PFSK-1 (cell line): ENCODE results near the gene RBAK.

Source experiments
- FOXP2 ChIP-seq: optimal IDR thresholded peaks from 2 replicates; pipeline ENCODE3; 2011; ENCODE audit warnings: borderline replicate concordance, control low read depth, inconsistent platforms; ENCODE audit not compliant: insufficient read depth; ENCODE audit errors: extremely low read length, extremely low read depth
- POLR2AphosphoS5 ChIP-seq: IDR thresholded peaks from 2 replicates; pipeline ENCODE4 v1.6.1; 2012; ENCODE audit warnings: low read depth, mild to moderate bottlenecking, control low read depth, low read length, moderate library complexity
- SIN3A ChIP-seq: IDR thresholded peaks from 2 replicates; pipeline ENCODE4 v1.6.1; 2012; ENCODE audit warnings: mild to moderate bottlenecking, low read length, moderate library complexity, borderline replicate concordance; ENCODE audit not compliant: insufficient read depth
- TAF1 ChIP-seq: IDR thresholded peaks from 2 replicates; pipeline ENCODE4 v1.6.1; 2012; ENCODE audit warnings: low read length, control low read depth, borderline replicate concordance; ENCODE audit not compliant: insufficient read depth
- TF ChIP-seq, protein P1 (sequence below), 2 experiments: IDR thresholded peaks; 2 replicates each; pipeline versions ENCODE4 v1.6.1 to v1.8.0; 2011 to 2012; ENCODE audit warnings: low read depth in 2 of 2, low read length in 2 of 2, control low read depth in 1 of 2, inconsistent platforms in 1 of 2, mild to moderate bottlenecking in 1 of 2, moderate library complexity in 1 of 2; ENCODE audit not compliant: insufficient read depth in 1 of 2

Gene RBAK

DNA sequence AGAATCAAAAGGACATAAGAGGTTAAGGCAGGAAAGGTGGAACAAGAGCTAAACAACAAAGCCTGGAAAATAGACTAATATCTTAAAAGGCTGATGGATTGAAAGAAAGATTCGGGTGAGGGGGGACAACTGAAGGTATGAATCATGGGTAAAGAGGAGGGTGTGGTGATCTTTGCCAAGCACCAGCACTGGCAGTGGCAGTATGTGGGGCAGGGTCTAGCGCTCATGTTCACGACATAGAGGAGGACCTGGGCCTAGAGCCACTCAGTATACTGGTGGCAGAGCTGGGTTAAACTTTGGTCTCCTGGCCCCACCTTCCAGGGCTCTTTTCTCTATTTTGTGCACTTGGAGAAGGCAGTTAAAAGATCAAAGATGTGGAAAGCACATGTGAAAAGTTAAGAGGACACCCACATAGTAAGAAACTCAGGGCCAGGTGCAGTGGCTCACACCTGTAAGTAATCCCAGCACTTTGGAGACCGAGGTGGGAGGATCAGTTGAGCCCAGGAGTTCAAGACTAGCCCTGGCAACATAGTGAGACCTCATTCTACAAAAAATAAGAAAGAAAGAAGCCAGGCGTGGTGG is 46.2 kb upstream of the RBAK start:
- TF ChIP-seq SIN3A (no peak), FOXP2 (no peak), POLR2AphosphoS5 (no peak), TAF1 (no peak)
- TF ChIP-seq, protein P1, sequence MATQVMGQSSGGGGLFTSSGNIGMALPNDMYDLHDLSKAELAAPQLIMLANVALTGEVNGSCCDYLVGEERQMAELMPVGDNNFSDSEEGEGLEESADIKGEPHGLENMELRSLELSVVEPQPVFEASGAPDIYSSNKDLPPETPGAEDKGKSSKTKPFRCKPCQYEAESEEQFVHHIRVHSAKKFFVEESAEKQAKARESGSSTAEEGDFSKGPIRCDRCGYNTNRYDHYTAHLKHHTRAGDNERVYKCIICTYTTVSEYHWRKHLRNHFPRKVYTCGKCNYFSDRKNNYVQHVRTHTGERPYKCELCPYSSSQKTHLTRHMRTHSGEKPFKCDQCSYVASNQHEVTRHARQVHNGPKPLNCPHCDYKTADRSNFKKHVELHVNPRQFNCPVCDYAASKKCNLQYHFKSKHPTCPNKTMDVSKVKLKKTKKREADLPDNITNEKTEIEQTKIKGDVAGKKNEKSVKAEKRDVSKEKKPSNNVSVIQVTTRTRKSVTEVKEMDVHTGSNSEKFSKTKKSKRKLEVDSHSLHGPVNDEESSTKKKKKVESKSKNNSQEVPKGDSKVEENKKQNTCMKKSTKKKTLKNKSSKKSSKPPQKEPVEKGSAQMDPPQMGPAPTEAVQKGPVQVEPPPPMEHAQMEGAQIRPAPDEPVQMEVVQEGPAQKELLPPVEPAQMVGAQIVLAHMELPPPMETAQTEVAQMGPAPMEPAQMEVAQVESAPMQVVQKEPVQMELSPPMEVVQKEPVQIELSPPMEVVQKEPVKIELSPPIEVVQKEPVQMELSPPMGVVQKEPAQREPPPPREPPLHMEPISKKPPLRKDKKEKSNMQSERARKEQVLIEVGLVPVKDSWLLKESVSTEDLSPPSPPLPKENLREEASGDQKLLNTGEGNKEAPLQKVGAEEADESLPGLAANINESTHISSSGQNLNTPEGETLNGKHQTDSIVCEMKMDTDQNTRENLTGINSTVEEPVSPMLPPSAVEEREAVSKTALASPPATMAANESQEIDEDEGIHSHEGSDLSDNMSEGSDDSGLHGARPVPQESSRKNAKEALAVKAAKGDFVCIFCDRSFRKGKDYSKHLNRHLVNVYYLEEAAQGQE (IDR thresholded peaks at IDR 0.05; ENCODE audit: insufficient read depth in 1 of 2, low read depth in 2 of 2, low read length in 2 of 2): no peak

DNA sequence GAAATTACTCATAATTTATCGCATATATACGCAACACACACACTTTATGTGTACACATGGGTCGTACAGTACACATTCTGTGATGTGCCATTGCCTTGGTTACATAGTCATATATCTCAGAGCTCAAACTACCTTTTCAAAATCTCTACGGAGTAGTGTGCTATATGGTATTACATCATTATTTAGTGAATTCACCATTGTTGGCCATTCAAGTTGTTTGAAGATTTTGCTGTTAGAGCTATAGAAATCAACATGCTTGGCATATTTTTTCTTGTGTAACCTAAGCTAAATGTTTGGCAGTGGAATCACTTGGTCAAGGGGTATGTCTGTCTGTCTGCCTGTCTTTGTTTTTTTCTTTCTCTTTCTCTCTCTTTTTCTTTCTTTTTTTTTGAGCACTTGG is 44.7 kb upstream of the RBAK start:
- no peak for TF ChIP-seq SIN3A
- no peak for TF ChIP-seq FOXP2
- TF ChIP-seq TAF1: no peak
- no peak for TF ChIP-seq POLR2AphosphoS5
- TF ChIP-seq, protein P1 (IDR thresholded peaks at IDR 0.05; ENCODE audit: insufficient read depth in 1 of 2, low read depth in 2 of 2, low read length in 2 of 2): no peak

DNA sequence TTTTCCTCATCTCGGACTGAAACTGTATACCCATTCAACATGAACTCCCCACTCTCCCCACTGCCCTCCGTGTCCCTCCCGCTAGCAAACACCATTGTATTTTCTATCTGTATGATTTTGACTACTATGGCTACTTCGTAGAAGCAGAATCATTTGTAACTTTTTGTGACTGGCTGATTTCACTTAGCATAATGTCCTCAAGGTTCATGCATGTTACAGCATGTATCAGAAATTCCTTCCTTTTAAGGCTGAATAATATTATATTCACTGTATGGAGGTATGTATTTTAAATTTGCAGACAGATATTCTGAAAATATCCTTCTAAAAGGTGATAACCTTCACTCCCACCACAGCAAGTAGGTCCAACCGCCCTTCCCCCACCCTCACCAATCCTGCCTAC is 43.7 kb upstream of the RBAK start:
- TF ChIP-seq, protein P1 (IDR thresholded peaks at IDR 0.05; ENCODE audit: insufficient read depth in 1 of 2, low read depth in 2 of 2, low read length in 2 of 2): no peak
- no peak for TF ChIP-seq FOXP2
- TF ChIP-seq TAF1: no peak
- TF ChIP-seq SIN3A: no peak
- TF ChIP-seq POLR2AphosphoS5: no peak

DNA sequence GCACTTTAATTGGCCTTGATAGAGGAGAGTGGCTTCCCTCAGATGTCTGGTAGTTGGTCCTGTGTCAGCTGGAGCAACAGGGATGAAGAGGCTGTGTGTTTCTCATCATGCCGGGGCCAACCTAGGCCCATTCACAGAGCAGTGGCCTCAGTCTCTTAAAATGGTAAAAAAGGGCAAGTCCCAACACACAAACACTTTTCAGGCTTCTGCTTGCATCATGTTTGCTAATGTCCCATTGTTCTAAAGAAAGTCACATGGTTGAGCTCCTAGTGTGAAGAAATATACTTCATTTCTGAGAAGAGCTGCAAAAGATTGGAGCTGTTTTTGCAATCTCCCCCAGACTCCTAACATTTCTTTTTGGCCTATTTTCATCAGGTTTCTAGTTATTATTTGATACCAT is 40.6 kb upstream of the RBAK start:
- TF ChIP-seq SIN3A (no peak), FOXP2 (no peak), POLR2AphosphoS5 (no peak)

DNA sequence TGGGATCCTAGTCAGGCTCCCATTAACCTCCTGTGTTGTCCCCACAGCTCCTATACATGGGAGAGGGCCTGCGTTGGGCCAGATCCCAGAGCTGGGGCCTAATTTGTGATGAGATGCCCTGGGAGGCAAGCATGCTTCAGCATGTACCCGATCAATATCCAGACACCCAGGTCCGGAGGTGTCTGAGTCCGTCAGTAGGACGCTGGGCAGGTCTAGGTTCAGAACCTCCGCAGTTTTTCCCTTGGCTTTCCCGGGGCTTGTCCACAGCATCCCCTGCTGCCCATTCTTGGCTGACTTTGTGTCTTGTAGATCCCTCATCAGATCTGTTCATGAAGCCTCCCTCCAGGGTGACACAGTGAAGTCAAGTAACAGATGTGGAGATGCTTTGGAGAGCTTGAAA is 32.7 kb upstream of the RBAK start:
- TF ChIP-seq SIN3A: no peak
- TF ChIP-seq, protein P1 (IDR thresholded peaks at IDR 0.05; ENCODE audit: insufficient read depth in 1 of 2, low read depth in 2 of 2, low read length in 2 of 2): no peak
- TF ChIP-seq TAF1: no peak
- TF ChIP-seq FOXP2: no peak
- no peak for TF ChIP-seq POLR2AphosphoS5
